Measurements from ENCODE around the gene DIP2A.

DIP2A gene, protein sequence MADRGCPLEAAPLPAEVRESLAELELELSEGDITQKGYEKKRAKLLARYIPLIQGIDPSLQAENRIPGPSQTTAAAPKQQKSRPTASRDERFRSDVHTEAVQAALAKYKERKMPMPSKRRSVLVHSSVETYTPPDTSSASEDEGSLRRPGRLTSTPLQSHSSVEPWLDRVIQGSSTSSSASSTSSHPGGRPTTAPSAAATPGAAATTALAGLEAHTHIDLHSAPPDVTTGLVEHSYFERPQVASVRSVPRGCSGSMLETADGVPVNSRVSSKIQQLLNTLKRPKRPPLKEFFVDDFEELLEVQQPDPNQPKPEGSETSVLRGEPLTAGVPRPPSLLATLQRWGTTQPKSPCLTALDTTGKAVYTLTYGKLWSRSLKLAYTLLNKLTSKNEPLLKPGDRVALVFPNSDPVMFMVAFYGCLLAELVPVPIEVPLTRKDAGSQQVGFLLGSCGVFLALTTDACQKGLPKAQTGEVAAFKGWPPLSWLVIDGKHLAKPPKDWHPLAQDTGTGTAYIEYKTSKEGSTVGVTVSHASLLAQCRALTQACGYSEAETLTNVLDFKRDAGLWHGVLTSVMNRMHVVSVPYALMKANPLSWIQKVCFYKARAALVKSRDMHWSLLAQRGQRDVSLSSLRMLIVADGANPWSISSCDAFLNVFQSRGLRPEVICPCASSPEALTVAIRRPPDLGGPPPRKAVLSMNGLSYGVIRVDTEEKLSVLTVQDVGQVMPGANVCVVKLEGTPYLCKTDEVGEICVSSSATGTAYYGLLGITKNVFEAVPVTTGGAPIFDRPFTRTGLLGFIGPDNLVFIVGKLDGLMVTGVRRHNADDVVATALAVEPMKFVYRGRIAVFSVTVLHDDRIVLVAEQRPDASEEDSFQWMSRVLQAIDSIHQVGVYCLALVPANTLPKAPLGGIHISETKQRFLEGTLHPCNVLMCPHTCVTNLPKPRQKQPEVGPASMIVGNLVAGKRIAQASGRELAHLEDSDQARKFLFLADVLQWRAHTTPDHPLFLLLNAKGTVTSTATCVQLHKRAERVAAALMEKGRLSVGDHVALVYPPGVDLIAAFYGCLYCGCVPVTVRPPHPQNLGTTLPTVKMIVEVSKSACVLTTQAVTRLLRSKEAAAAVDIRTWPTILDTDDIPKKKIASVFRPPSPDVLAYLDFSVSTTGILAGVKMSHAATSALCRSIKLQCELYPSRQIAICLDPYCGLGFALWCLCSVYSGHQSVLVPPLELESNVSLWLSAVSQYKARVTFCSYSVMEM (N-terminal part only)

DNA sequence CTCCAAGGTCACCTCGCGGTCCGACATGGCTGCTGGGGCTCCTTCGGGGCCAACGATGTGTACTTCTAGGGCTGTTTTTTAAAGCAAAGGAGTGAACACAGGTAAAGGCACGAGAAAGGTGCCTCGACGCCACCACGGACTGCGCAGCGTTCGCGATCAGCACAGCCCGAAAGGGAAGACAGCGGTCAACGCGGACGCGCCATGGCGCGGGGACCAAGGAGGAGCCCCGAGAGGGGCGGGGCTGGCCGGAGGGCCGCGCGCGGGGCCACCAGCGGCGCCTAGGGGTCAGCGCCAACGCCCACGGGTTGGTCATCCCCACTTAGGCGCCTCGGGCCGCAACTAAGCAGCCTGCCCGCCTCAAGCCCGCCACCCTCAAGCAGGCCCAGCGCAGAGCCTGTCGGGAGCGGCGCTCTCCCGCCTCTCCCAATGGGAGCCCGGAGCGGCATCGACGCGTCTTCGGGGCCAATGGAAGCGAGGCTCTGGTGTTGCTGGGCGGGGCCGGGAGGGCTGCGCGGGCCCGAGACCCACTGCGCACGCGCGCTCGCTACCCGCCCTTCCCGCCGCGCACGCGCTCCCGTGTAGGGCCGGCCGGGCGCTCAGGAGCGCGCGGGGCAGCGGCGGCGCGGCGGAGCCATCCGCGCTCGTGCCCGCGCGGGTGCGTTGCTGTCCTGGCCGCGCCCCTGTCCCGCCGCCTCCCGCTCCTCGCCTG, at the start of gene DIP2A:
Gene DIP2A, plus strand, starts transcription at position 577 of the 709 bp plus-strand sequence. CDS start 241 bp downstream, outside the sequence.
- ATAC-seq: peak; percentile 98
- peak within 1 kb of the TSS; percentile 84 for H3K4me3 Mint-ChIP-seq
- H3K27me3 Mint-ChIP-seq: no peaks in the 10 kb centered on the region
- no peaks in the 10 kb centered on the region for H3K9me3 Mint-ChIP-seq
- DNase-seq: peak; percentile 91
- H3K36me3 Mint-ChIP-seq (ENCODE audit: low read depth): peaks cover 31% of the 10 kb centered on the region
- H3K27ac Mint-ChIP-seq: peak within 1 kb of the TSS; percentile 91
- H3K4me1 Mint-ChIP-seq: peaks cover 48% of the 10 kb centered on the region

DNA sequence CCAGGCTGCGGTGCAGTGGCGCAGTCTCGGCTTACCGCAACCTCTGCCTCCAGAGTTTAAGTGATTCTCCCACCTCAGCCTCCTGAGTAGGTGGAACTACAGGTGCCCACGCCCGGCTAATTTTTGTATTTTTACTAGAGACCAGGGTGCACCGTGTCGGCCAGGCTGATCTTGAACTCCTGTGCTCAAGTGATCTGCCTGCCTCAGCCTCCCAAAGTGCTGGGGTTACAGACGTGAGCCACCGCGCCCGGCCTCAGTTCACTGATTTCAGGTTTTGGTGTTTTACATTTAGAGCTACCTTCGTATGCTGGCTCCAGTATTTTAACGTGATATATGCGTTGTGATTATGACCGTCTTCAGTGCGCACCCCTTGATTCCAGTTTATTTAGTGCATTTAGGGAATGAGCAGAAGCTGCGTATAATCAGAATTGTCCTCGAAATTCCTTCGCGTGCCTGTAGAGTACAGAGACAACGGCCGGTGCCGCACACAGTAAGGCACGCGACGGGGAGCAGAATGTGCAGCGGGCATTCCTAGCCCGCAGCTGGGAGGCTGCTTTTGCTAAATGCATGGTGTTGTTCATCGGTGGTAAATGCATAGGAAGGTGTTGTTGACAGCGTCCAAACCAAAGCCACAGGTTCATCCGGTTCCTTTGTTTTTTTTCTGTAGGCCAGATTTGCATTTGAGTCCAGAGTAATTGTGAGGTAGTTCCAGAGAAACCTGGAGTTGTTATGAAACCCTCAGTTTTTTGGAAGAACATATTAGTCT, 48.9 kb upstream of the DIP2A start:
- no peak overlapping the region for H3K4me3 Mint-ChIP-seq
- H3K36me3 Mint-ChIP-seq (ENCODE audit: low read depth): peaks cover 17% of the 10 kb centered on the region
- no peak overlapping the region for H3K27ac Mint-ChIP-seq
- H3K4me1 Mint-ChIP-seq: no peaks in the 10 kb centered on the region
- H3K27me3 Mint-ChIP-seq: no peaks in the 10 kb centered on the region
- H3K9me3 Mint-ChIP-seq: no peaks in the 10 kb centered on the region
- no peak for ATAC-seq
- no peak for DNase-seq

DNA sequence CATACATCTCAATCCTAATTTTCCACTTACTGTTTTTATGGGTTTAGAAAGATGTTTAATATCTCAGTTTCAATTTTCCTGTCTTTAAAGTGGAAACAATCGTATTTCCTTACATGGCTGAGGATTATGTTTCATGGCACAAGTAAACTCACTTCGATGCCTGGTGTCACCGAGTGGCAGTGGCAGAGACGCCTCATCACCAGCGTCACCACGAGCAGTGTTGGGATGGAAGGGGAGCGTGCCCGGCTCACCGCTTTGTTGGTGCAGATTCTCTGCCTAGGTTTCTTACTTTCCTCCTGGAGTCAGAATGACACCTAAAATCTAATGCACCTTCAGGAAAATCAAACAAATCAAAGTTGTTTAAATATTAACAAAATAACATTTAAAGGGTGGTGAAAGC, 48.2 kb upstream of the DIP2A start:
- no peaks in the 10 kb centered on the region for H3K9me3 Mint-ChIP-seq
- no peak overlapping the region for H3K4me3 Mint-ChIP-seq
- no peak overlapping the region for H3K27ac Mint-ChIP-seq
- no peaks in the 10 kb centered on the region for H3K27me3 Mint-ChIP-seq
- H3K4me1 Mint-ChIP-seq: no peaks in the 10 kb centered on the region
- ATAC-seq (no peak), DNase-seq (no peak)
- H3K36me3 Mint-ChIP-seq (ENCODE audit: low read depth): peaks cover 17% of the 10 kb centered on the region

DNA sequence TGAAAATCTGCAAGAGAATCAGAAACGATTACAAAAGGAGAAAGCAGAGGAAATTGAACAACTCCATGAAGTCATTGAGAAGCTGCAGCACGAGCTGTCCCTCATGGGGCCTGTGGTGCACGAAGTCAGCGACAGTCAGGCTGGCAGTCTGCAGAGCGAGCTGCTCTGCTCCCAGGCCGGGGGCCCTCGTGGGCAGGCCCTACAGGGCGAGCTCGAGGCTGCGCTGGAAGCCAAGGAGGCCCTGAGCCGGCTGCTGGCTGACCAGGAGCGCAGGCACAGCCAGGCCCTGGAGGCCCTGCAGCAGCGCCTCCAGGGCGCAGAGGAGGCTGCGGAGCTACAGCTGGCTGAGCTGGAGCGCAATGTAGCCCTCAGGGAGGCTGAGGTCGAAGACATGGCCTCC, 47.5 kb upstream of the DIP2A start:
- Mint-ChIP-seq H3K27ac (no peak overlapping the region), H3K27me3 (no peaks in the 10 kb centered on the region), H3K9me3 (no peaks in the 10 kb centered on the region), H3K4me1 (no peaks in the 10 kb centered on the region), H3K4me3 (no peak overlapping the region), H3K36me3 (ENCODE audit: low read depth) (peaks cover 24% of the 10 kb centered on the region)
- DNase-seq (no peak), ATAC-seq (no peak)

DNA sequence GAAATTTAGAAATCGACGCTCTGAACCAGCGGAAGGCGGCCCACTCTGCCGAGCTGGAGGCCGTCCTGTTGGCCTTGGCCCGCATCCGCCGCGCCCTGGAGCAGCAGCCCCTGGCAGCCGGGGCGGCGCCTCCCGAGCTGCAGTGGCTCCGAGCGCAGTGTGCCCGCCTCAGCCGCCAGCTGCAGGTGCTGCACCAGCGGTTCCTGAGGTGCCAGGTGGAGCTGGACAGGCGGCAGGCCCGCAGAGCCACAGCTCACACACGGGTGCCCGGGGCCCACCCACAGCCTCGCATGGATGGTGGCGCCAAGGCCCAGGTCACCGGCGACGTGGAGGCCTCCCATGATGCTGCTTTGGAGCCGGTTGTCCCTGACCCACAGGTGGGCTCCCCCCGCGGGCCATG, 47.0 kb upstream of the DIP2A start:
- no peaks in the 10 kb centered on the region for H3K27me3 Mint-ChIP-seq
- no peak overlapping the region for H3K27ac Mint-ChIP-seq
- H3K4me3 Mint-ChIP-seq: no peak overlapping the region
- peaks cover 24% of the 10 kb centered on the region for H3K36me3 Mint-ChIP-seq (ENCODE audit: low read depth)
- ATAC-seq (no peak), DNase-seq (no peak)
- H3K4me1 Mint-ChIP-seq: no peaks in the 10 kb centered on the region
- H3K9me3 Mint-ChIP-seq: no peaks in the 10 kb centered on the region

DNA sequence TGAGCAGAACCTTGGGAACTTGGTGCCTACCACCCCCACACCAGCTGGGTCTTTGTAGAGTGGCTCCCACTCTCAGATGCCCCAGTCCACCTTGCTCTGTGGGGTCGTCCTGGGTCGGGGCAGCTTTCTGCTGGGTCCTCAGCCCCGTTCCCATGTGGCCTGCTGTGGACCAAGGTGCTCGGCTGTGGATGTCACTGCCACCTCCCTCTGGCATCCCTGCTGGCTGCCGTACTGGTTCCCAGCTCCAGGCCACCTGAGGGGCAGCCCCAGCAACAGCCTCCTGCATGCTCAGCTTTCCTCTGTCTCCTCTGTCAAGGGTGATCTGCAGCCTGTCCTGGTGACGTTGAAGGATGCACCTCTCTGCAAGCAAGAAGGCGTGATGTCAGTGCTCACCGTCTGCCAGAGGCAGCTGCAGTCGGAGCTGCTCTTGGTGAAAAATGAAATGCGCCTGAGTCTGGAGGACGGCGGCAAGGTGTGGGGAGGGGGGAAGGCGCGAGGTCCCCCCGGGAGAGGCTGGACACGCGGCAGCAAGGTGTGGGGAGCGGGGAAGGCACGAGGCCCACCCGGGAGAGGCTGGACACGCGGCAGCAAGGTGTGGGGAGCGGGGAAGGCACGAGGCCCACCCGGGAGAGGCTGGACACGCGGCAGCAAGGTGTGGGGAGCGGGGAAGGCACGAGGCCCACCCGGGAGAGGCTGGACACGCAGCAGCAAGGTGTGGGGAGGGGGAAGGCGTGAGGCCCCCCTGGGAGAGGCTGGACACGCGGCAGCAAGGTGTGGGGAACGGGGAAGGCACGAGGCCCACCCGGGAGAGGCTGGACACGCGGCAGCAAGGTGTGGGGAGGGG, 45.9 kb upstream of the DIP2A start:
- ATAC-seq (no peak), DNase-seq (no peak)
- Mint-ChIP-seq H3K4me3 (no peak overlapping the region), H3K27me3 (no peaks in the 10 kb centered on the region), H3K4me1 (no peaks in the 10 kb centered on the region), H3K27ac (no peak overlapping the region), H3K36me3 (ENCODE audit: low read depth) (peaks cover 19% of the 10 kb centered on the region), H3K9me3 (no peaks in the 10 kb centered on the region)

DNA sequence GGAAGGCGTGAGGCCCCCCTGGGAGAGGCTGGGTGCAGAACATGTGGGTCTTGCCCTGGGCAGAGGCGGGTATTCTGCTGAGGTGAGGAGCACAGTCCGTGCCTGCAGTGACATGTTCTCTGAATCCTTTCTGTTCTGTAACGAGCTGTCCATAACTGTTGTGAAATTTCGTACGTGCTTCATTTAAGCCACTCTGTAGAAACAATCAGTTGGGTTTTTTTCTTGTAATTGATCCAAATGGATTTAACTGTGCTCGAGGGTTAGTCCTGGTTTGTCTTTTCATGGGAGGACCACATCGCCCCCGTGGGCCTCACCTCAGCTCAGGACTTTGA, 45.4 kb upstream of the DIP2A start:
- H3K4me3 Mint-ChIP-seq: no peak overlapping the region
- H3K27ac Mint-ChIP-seq: no peak overlapping the region
- H3K9me3 Mint-ChIP-seq: no peaks in the 10 kb centered on the region
- peaks cover 21% of the 10 kb centered on the region for H3K36me3 Mint-ChIP-seq (ENCODE audit: low read depth)
- no peak for ATAC-seq
- DNase-seq: no peak
- no peaks in the 10 kb centered on the region for H3K4me1 Mint-ChIP-seq
- H3K27me3 Mint-ChIP-seq: no peaks in the 10 kb centered on the region

DNA sequence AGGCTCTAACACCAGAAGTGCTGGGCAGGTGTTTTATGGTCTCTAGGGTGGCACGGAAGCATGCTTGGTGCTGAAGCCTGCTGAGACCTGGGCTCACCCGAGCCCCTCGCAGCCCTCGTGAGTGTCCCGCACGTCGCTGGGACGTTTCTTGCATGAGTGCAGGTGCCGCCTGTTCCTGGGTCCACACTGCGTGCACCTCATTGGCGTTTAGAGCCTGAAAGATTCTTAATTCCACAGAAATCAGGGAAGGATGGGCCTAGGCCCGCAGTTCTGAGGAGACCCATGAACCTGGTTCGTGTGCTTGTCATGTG, 43.8 kb upstream of the DIP2A start:
- Mint-ChIP-seq H3K36me3 (ENCODE audit: low read depth) (peaks cover 22% of the 10 kb centered on the region), H3K4me3 (no peak overlapping the region), H3K4me1 (no peaks in the 10 kb centered on the region), H3K27me3 (no peaks in the 10 kb centered on the region), H3K27ac (no peak overlapping the region), H3K9me3 (no peaks in the 10 kb centered on the region)
- ATAC-seq (no peak), DNase-seq (no peak)

DNA sequence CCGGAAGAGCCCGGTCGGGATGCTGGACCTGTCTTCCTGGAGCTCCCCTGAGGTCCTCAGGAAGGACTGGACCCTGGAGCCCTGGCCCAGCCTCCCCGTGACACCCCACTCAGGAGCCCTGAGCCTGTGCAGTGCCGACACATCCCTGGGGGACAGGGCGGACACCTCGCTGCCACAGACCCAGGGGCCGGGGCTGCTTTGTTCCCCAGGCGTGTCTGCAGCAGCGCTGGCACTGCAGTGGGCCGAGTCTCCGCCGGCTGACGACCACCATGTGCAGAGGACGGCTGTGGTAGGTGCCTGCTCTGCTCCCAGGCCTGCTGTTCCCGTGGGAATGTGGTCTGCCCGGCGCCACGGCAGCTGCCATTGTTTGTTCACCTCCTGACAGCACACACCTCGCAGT, 42.1 kb upstream of the DIP2A start:
- H3K4me3 Mint-ChIP-seq: no peak overlapping the region
- no peaks in the 10 kb centered on the region for H3K4me1 Mint-ChIP-seq
- H3K9me3 Mint-ChIP-seq: no peaks in the 10 kb centered on the region
- peaks cover 20% of the 10 kb centered on the region for H3K36me3 Mint-ChIP-seq (ENCODE audit: low read depth)
- no peak for ATAC-seq
- no peaks in the 10 kb centered on the region for H3K27me3 Mint-ChIP-seq
- no peak for DNase-seq
- H3K27ac Mint-ChIP-seq: no peak overlapping the region

DNA sequence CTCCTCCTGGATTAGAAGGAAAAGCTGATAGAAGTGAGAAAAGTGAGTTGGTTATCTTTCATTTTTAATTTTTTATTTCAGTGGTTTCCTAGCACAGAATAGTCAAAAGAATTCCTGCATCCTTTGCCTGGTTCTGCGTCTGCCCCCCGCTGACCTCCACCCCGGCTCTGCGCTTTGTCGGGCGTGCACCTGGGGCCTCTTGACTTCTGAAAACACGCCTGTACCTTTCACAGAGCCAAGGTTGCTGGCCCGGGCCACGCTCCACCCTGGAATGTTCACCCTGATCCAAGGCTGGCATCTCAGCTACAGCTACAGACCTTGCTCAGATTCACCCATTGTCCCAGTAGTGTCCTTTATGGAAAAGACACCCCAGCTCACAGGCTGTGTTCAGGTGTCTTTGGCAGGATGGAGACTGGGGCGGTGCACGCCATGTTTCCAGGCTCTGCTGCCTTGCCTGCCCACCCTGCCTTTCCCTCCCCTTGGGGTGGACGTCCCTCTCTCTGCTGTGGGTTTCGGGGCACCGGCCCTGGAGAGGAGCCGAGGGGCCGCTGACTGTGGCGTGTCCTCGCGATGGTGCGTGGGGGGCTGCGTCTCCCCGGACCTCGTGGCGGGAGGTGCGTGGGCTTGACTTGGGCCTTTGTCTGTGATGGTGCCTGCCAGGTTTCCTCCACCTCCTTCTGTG, 40.3 kb upstream of the DIP2A start:
- H3K9me3 Mint-ChIP-seq: no peaks in the 10 kb centered on the region
- H3K36me3 Mint-ChIP-seq (ENCODE audit: low read depth): peaks cover 21% of the 10 kb centered on the region
- DNase-seq: no peak
- no peak overlapping the region for H3K4me3 Mint-ChIP-seq
- H3K27ac Mint-ChIP-seq: no peak overlapping the region
- ATAC-seq: no peak
- peaks cover 4% of the 10 kb centered on the region for H3K4me1 Mint-ChIP-seq
- H3K27me3 Mint-ChIP-seq: no peaks in the 10 kb centered on the region

DNA sequence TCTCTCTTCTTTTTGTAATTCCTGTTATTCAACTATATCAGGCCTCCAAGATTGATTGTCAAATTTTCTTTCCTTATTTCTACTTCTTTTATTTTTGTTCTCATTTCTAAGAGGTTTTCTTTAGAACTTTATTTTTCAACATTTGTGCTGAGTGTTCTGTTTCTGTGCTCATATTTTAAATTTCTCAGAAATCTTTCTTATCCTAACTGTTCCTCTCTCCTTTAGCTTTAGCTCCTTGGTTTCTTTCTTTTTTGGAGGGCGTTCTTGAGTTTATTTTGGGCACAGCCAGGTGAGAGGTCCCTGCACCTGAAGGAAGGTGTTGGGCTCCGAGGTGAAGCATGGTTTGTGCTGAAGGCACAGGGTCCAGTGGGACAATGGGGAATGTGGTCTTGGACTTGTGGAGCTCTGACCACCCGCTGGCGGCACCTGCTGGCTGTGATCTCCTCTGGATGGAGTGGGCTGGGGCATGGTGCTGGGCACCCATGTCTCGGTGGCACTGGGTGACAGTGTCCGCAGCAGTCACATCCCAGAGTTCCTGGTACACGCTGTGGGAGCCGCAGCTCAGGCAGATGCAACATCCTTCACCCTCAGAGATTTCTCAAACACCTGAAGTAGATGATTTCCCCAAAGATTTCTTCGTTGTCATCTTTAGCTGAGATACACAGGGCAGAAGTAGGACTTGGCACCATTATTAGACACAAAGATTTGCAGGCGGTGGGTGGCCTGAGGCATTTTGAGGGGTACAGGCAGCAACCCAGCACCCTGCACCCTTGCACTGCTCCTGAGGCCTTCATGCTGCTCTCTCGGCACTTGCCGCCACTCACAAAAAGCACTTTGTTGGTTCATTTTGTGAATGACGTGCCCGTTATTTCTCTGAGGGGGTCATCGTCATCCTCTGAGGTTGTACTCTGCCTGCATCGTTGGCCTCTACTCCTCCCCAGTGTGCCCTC, 38.2 kb upstream of the DIP2A start:
- DNase-seq (no peak), ATAC-seq (no peak)
- H3K36me3 Mint-ChIP-seq (ENCODE audit: low read depth): peaks cover 21% of the 10 kb centered on the region
- no peaks in the 10 kb centered on the region for H3K27me3 Mint-ChIP-seq
- H3K27ac Mint-ChIP-seq: no peak overlapping the region
- no peak overlapping the region for H3K4me3 Mint-ChIP-seq
- peaks cover 20% of the 10 kb centered on the region for H3K4me1 Mint-ChIP-seq
- no peaks in the 10 kb centered on the region for H3K9me3 Mint-ChIP-seq

DNA sequence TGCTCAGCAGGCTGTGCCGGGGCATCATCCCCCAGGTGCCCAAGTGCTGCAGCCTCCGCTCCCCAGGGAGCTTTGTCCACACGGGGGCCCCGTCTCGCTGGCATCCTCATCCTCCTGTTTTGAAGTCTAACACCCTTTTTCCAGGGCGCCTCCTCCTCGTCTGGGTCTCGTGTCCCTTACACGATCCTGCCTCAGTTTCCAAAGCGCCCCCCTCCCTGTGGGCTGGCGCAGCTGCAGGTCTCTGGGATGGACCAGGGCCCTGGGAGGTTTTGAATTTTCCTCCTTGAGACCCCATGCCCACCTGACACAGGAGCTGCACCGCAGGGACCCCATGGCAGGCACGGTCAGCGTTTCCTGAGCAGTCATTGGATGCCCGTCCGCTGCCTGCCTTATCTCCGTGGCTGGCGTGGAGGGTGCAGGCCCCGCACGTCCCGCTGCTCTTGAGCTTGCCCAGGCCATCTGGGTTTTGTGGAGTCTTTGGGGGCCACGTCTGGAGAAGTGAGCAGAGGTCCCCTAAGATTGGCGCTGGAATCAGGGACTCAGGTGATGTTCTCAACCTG, 37.4 kb upstream of the DIP2A start:
- ATAC-seq: no peak
- Mint-ChIP-seq H3K27me3 (no peaks in the 10 kb centered on the region), H3K9me3 (no peaks in the 10 kb centered on the region), H3K27ac (no peak overlapping the region), H3K4me3 (no peak overlapping the region), H3K36me3 (ENCODE audit: low read depth) (peaks cover 14% of the 10 kb centered on the region), H3K4me1 (peaks cover 22% of the 10 kb centered on the region)
- no peak for DNase-seq
